MCF 10A (cell line): ENCODE results near the gene MYO9A. TPM values are rescaled to one million over a fixed set of nuclear protein-coding genes. Genes with fewer than 3 reads are reported as not detected.

Experiments used
- BruUV-seq: library from RNA; stranded (reverse); fragments of 400-500 nt; replicated peaks from 2 replicates; lab custom pipeline; 2021; lab: Mats Ljungman, UMichigan
- CTCF ChIA-PET: fragments of 300-600 bp; sonication (Branson Sonifier 250); formaldehyde crosslinking; extraction: SDS; loops from one replicate; lab custom pipeline; 2021; ENCODE audit warnings: antibody characterized with exemption, inconsistent platforms; lab: Yijun Ruan, JAX
- POLR2A ChIA-PET: fragments of 300-600, 350-650 bp; sonication (Branson Sonifier 250); formaldehyde crosslinking; extraction: SDS; loops from one replicate; lab custom pipeline; 2020; ENCODE audit warnings: antibody characterized with exemption, inconsistent platforms; lab: Yijun Ruan, JAX
- DNase-seq: peaks from one replicate; pipeline ENCODE4 v3.0.0-alpha.2; 2018; ENCODE audit not compliant: unreplicated experiment
- H3K27ac Mint-ChIP-seq: one replicate; pipeline ENCODE4 v1.8.0; 2022; ENCODE audit warnings: mild to moderate bottlenecking, low read depth, mixed read lengths; ENCODE audit not compliant: unreplicated experiment
- H3K27me3 Mint-ChIP-seq: one replicate; pipeline ENCODE4 v1.8.0; 2022; ENCODE audit warnings: mixed read lengths; ENCODE audit not compliant: insufficient read depth, unreplicated experiment
- H3K36me3 Mint-ChIP-seq: one replicate; pipeline ENCODE4 v1.8.0; 2022; ENCODE audit warnings: mild to moderate bottlenecking, moderate library complexity, mixed read lengths; ENCODE audit not compliant: insufficient read depth, unreplicated experiment
- H3K4me1 Mint-ChIP-seq: one replicate; pipeline ENCODE4 v1.8.0; 2022; ENCODE audit warnings: mixed read lengths; ENCODE audit not compliant: insufficient read depth, unreplicated experiment
- H3K4me3 Mint-ChIP-seq: one replicate; pipeline ENCODE4 v1.8.0; 2022; ENCODE audit warnings: mild to moderate bottlenecking, moderate library complexity, mixed read lengths; ENCODE audit not compliant: unreplicated experiment
- H3K9me3 Mint-ChIP-seq: one replicate; pipeline ENCODE4 v1.8.0; 2022; ENCODE audit warnings: mixed read lengths; ENCODE audit not compliant: unreplicated experiment
- intact Hi-C: fragments of 100-400 bp; cut with micrococcal nuclease; formaldehyde crosslinking; loops from 2 replicates; pipeline ENCODE4 v1.14.1; 2022
- total RNA-seq: library from RNA; stranded (reverse); gene quantifications from 2 replicates; pipeline ENCODE4 v1.2.3, GENCODE V29; 2022
- TF ChIP-seq, protein P1 (sequence below): fragments of 200-600 bp; IDR thresholded peaks from one replicate; pipeline ENCODE4 v1.8.0; 2022; ENCODE audit warnings: antibody characterized with exemption, mild to moderate bottlenecking; ENCODE audit not compliant: unreplicated experiment

The MYO9A gene
- total RNA-seq, 1 experiment from 2014 or later, result 40.8 TPM

DNA sequence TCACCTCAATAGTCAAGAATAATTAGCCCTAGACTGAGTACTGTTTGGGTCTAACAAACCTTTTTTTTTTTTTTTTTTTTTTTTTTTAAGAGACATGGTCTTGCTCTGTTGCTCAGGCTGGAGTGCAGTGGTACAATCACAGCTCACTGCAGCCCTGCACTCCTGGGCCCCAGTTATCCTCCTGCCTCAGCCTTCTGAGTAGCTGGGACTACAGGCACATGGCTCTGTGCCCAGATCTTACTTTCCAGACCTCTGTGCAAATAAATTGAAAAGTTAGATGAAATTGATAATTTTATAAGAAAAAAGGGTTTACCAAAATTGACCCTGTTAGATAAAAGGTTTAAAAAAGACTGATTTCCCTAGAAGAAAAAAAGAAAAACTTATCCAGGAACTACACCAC is 228.6 kb downstream of the MYO9A start:
- Mint-ChIP-seq H3K9me3 (no peaks in the 10 kb centered on the region), H3K4me1 (no peaks in the 10 kb centered on the region), H3K36me3 (peaks cover 40% of the 10 kb centered on the region), H3K27ac (no peak overlapping the region), H3K4me3 (no peak overlapping the region), H3K27me3 (no peaks in the 10 kb centered on the region)
- ChIA-PET CTCF (no interaction called here), POLR2A (no interaction called here)
- no peak for DNase-seq
- intact Hi-C loops, result no loop called here
- TF ChIP-seq, protein P1, sequence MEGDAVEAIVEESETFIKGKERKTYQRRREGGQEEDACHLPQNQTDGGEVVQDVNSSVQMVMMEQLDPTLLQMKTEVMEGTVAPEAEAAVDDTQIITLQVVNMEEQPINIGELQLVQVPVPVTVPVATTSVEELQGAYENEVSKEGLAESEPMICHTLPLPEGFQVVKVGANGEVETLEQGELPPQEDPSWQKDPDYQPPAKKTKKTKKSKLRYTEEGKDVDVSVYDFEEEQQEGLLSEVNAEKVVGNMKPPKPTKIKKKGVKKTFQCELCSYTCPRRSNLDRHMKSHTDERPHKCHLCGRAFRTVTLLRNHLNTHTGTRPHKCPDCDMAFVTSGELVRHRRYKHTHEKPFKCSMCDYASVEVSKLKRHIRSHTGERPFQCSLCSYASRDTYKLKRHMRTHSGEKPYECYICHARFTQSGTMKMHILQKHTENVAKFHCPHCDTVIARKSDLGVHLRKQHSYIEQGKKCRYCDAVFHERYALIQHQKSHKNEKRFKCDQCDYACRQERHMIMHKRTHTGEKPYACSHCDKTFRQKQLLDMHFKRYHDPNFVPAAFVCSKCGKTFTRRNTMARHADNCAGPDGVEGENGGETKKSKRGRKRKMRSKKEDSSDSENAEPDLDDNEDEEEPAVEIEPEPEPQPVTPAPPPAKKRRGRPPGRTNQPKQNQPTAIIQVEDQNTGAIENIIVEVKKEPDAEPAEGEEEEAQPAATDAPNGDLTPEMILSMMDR, result no peak
- no TSS peak for BruUV-seq

DNA sequence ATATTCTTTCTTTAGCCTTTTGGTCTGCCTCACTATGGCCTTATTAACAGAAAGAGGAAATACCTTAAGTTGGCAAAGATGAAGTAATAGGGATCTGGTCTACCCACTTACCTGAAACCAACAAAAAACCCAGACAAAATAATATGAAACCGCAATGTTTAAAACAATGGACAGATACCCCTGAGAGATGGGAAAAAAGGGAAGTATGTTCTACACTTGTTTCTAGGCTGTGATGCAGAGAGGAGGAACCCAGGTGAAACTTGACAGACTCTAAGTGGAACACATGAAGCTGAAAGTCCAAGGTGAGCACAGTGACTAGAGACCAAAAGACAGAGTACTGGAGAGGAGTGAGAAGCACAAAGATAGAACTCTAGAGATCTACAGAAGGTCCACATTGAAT is 229.2 kb downstream of the MYO9A start:
- DNase-seq, result no peak
- ChIA-PET POLR2A (no interaction called here), CTCF (no interaction called here)
- Mint-ChIP-seq H3K9me3 (no peaks in the 10 kb centered on the region), H3K4me3 (no peak overlapping the region), H3K27ac (no peak overlapping the region), H3K4me1 (no peaks in the 10 kb centered on the region), H3K27me3 (no peaks in the 10 kb centered on the region), H3K36me3 (peaks cover 36% of the 10 kb centered on the region)
- intact Hi-C loops, result no loop called here
- no TSS peak for BruUV-seq
- TF ChIP-seq, protein P1, result no peak

DNA sequence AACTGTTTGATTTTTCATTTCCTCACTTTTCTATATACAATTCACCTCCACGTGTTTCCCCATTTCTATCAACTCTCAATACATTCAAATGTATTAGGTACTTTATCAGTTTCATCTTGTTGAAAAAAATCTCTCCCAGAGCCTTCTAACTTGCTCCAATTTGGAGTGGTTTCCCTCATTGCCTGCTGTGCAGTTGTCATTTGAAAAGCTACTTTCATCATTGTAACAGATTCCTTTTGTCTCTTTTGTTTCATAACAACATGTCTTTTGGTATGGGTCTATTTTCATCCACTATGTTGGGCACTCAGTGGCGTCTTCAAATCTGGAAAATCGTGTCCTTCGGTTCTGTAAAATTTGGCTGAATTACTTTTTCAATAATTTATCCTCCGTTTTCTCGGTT is 232.6 kb downstream of the MYO9A start:
- CTCF ChIA-PET, result interaction anchor here (1.5 kb wide), 1 partner anchor 9 kb away, joined by 3 read pairs; no protein-coding TSS in a partner anchor
- Mint-ChIP-seq H3K27ac (no peak overlapping the region), H3K36me3 (peaks cover 37% of the 10 kb centered on the region), H3K4me3 (no peak overlapping the region), H3K9me3 (no peaks in the 10 kb centered on the region), H3K4me1 (no peaks in the 10 kb centered on the region), H3K27me3 (no peaks in the 10 kb centered on the region)
- intact Hi-C loops, result no loop called here
- POLR2A ChIA-PET, result interaction anchor here (0.7 kb wide), 1 partner anchor 394 kb away, joined by 3 read pairs; no protein-coding TSS in a partner anchor
- BruUV-seq, result no TSS peak
- DNase-seq, result no peak
- TF ChIP-seq, protein P1, result no peak

DNA sequence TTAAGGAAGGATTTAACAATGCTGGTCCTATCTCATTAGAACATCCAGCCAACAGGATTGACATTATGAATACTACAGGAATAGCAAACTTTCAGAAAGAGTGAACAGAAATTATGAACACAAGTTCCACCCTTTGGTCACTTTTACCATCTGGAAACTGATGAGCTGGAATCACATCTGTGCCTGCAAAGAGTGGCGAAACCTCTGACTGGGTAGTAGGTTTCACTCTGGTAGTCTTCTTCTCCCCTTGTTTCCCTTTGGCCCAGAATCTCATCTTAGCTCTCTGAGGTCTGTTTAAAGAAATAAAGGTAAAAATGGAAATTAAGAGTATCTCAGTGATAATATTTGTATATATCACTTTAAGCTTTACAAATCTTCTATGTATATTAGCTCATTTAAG is 234.5 kb downstream of the MYO9A start:
- DNase-seq, result no peak
- CTCF ChIA-PET, result interaction anchor here (2.2 kb wide), 1 partner anchor 273 kb away, joined by 5 read pairs; no protein-coding TSS in a partner anchor
- no TSS peak for BruUV-seq
- POLR2A ChIA-PET, result interaction anchor here (0.6 to 0.7 kb wide), 2 partner anchors 11 to 270 kb away, joined by 3 to 5 read pairs; no protein-coding TSS in a partner anchor
- Mint-ChIP-seq H3K27me3 (no peaks in the 10 kb centered on the region), H3K4me3 (no peak overlapping the region), H3K27ac (no peak overlapping the region), H3K9me3 (no peaks in the 10 kb centered on the region), H3K4me1 (no peaks in the 10 kb centered on the region), H3K36me3 (peaks cover 42% of the 10 kb centered on the region)
- intact Hi-C loops, result no loop called here
- TF ChIP-seq, protein P1, result no peak
